Daoy (cell line): ENCODE data around the gene ROR1. TPM values are rescaled to one million over a fixed set of nuclear protein-coding genes. Genes with fewer than 3 reads are reported as not detected.

Experiments used
- DNase-seq: peaks from one replicate; pipeline ENCODE4 v3.0.0-alpha.2; 2015; ENCODE audit warnings: low read depth
- total RNA-seq: library from RNA; depleted of rRNA; stranded (reverse); fragments of >200 nt; shearing (Covaris generic); gene quantifications from 2 replicates; pipeline ENCODE4 v1.2.3, GENCODE V29; 2014

Gene ROR1
- total RNA-seq, 1 experiment from 2014 or later, result 17.4 TPM

DNA sequence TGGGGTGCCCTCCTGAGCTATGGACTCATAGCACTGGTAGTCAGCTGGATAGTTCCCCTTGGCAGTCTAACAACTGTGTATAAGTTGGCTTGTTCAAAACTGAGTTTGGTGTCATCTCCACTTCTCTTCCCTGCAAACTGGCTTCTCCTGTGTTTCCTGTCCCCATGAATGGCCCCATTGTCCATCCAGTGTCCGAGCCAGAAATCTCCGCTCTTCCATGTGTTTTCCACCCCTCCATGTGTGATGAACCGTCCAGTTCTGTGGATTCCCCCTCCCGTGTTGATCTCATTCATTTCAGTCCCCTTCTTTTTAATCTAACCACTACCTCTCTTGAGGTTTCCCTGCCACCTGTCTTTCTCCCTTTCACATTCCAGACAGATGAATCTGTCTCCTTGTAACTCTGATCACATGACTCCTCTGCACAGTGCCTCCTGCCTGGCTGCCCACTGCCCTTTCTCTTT is 195.7 kb downstream of the ROR1 start:
- DNase-seq, result peak; percentile 74

DNA sequence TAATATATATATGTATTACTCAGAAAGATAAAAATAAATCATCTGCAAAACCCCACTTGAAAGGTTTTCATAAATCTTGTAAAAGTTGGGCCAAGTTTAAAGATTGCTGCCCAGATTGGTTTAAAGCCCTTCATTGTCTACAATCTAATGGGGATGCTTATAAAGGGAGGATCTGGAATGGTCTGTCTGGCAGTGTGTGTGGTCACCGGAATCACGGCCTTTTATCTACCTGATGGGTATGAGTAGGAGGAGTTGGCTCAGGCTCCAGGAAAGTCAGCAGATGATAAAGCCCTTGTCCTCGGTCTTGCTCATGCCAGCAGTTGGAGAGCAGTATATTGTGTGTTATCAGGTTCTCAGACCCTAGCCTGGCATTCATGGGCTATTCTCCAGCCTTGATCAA is 197.7 kb downstream of the ROR1 start:
- DNase-seq, result no peak

DNA sequence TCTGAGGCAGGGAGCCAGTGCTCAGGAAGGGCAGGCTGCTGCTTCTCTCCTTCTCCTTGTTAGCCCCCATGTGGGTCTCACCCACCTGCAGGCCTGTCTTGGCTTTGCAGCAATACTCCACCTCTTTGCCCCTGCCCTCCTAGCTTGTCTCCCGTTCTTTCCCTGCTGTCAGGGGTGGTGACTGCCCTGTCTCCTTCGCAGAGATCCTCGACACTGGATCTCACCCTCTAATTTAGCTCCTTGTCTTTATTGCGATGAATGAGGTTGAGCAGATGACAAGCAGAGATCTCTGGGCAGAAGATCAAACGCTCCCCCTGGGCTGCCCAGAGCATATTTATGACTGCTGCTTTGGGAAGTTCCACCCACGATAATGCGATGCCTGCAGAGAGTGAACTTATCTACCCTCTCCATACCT is 199.2 kb downstream of the ROR1 start:
- no peak for DNase-seq

DNA sequence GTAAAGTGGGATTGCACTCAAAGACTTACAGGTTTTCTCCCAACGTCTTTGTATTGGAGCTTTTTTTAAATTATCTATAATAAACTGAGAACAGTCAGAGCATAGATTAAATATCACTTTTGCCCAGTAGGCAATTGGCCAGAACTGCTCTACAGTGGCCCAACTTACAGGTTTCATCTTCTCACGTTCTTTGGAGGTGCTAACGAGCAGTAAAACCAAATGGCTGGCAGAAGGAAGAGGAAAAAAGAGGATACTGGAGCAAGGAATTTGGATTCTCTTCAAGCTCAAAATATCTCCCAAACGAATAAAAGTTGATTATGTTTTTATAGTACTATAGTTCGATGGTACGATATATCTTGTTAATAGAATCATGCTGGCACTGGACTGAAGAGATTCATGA is 201.1 kb downstream of the ROR1 start:
- no peak for DNase-seq

DNA sequence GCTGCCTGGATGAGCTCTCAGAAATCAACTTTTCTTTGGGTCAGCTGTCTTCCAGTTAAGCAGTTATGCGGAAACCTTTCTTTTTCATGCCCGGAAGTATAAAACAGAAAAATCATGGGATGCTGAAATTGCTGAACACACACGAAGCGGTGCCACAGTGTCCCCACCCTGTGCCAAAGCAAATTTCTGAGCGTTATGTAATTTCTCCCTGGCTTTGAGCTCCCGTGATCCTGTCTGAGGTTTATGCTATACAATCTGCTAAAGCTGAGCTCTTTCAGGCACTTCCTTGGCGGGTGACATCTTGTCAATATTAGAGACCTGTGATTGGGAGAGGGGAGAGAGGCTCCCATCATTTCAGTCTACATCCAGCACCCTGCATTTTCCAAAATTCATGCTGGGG is 201.7 kb downstream of the ROR1 start:
- no peak for DNase-seq

DNA sequence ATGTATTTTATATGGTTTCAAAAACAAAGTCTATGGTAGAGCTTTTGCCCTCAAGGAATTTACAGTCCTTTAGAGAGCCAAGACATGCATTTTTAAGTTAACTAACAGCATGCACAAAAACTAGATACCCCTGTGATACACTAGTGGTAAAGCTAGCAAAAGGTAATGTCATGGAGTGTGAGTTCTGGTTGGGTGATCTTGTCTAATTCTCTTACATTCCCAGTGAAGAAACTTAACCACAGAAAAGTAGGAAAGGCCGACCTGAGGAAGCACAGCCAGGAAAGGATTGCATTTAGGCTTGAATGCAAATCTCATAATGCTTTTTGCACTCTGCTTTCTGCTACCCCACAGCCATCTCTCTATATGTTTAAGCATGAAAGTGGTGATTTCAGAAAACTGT is 202.2 kb downstream of the ROR1 start:
- no peak for DNase-seq

DNA sequence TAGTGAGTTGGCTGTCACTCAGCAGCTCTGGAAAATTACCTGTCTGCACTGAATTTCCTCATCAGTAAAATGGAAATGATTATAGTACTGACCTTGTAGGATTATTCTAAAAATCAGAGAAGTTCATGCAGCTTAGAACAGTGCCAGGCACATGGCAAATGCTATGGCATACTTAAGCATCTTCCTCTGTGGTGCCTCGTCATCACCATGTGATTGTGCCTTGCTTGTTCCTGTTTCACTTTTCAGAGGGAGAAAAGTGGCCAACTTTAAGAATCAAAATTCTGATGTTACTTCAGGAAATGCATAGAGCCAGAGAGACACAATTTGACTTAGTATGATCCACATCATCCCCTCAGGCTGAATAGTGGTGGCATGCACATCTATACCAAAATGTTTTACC is 203.6 kb downstream of the ROR1 start:
- DNase-seq, result no peak

DNA sequence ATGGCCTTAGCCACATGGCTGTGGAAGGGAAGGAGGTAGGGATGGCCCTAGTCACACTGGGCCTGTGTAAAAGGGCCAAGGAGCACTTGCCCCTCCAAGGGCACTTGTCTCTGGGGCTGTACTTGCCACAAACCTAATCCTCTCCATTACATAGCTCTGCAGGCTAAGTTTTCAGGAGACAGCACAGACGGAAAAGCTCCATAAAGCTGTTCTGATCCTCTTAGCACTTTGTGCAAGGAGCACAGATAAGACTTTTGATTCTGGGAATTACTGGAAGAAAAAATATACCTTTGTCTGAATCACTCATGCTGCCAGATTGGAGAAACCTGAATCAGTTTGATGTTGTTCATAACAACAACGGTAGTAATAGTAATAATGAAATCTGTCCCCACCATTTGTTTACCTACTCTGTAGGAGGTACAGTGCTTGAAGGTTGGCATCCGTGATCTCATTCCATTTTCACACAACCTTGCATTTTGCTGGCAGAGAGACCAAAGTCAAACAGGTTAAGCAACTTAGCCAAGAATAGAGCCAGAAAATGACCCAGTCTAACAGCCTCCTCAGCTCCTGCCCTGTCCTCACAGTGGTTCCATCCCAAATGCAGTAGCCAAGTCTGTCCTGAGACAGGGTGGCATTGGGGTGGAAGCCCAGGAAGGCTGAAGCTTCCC is 207.1 kb downstream of the ROR1 start:
- no peak for DNase-seq

DNA sequence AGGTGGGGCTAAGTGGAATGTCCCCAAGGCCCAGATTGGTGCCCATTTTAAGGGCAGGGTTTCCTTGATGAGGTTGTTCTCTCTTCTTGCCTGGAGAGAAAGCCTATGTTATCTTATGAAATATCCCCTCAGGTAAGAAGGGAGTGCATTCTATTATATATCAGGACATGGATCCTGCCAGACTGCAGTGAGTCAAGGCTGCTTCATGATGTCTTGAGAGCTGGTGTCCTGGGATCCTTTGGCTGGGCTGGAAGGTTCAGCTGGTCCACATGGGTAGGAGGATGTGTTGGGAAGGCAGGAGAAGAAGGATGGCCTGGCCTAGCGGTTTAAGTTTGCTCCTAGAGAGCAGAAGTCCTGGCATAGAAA is 207.6 kb downstream of the ROR1 start:
- no peak for DNase-seq

DNA sequence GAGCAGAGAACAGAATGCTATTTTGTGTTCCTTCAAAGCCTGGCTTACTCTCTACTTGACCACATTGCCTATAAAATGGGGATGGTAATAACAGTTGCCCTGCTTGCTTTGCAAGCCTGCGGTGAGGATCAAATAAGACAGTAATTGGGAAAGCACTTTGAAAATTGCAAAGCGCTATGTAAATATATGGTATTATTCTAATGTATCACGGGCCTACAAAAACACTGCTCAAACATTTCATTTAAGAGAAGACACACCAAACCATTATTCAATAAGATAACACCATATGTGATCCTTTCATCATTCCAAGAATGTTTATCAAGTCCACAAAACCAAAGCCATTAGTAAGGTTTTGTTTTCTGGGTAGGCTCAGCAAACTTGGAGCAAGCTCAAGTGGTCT is 208.4 kb downstream of the ROR1 start:
- peak; percentile 57 for DNase-seq

DNA sequence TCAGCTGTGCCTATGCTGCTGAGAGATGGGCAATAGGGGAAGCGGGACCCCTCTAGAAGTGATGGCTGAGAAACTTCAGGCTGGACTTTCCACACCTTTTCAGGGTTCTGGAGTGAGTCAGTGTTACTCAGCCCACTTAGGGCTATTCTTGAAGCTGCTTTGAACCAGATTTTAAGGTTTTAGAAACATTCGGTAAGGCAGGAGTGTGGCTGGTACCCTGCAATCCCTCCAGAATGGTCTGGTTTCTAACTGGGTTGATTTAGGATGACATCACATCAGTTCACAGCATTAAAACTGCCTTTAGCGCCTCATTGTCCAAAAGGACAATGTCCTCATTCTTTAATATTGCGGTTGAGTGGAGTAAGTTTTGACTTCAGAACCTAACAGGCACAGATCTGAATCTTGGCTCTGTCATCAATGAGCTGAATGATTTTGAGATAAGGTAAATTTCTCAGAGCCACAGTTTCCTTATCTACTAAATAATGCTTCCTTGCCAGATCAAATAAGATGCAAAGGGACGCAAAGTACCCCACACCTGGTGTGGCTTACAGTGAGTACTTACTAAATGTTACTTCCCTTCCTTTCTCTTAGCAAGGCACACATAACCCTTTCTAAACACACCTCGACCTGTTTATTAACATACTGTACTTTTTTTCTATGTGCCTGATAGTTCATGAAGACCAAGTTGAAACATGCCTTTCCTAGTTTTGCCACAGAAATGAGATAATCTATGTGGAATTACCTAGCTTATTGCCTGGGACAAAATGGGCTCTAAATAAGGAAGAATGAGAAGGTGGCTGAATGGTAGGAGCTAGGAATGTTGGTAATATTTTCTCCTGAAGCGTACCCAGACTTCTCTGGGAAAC is 209.8 kb downstream of the ROR1 start:
- DNase-seq, result peak; percentile 54

DNA sequence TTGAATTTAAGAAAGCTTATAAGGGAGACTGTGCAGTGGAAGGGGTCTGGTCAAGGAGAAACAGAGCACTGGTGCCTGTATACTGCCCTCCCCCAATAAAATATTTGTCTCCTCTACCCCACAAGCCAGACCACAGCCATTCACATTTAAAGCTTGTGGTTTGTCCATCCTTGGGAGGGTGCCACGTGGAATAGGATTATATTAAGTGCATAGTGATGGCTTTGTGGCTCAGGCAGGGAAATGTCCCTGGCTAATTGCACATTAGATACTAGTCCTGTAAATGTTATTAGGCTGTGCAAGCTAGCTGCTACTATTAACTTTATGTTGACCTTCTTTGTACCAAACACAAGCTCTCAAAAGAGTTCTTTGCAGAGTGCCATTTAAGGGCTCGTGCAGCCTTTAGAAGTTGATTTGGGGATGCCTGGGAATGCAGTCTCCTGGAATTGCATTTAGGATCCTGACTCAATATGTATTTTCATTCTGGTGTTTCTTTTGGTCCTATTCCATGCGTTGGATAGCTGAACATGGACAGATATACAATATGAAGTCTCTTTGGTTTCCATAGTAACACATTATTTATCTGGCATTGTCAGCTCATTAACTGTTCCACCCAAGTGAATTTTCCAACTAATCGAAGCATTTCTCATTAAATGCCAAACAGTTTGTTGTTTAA is 210.6 kb downstream of the ROR1 start:
- DNase-seq, result peak; percentile 65

DNA sequence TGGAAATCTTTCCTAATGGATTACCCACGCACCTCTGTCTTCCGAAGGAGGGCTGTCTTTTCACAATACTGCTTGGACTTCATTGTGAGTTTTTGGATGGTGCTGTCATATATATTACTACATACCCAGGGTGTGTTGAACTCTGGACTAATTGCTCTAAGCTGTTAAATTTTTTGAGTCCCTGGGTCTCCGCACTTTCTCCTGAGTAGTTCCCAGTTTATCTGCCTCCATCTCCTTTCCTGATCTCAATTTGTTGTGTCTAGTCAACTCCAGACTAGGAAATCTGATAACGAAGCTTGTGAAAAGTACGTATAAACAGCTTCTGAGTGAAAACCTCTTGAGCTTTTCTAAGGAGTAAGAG is 211.1 kb downstream of the ROR1 start:
- DNase-seq, result no peak

DNA sequence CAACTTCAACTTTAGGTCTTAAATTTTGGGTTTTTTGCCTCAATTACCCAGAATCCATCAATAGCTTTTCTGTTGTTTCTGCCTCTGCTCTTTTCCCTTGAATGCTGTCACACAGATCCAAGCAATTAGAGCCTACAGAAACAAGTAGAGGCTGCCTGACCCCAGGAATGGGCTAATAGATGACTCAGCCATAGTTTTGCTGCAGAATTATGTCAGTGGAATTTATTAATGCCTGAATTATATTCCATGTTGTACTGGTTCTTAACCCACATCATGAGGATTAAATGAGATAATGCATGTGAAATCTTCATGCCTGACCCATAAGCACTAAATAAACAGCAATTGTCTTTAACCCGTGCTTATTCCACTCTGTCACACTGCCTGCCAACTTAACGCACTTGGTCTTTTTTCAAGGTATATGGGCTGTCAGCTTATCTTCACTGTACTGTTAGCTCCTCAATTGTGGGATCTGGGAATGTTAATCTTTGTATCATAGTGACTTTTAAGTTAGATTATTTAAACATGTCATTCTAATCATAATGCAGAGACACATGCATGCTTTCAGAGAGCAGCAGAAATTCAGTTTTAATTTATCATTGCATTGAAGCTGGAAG is 213.3 kb downstream of the ROR1 start:
- peak; percentile 50 for DNase-seq

DNA sequence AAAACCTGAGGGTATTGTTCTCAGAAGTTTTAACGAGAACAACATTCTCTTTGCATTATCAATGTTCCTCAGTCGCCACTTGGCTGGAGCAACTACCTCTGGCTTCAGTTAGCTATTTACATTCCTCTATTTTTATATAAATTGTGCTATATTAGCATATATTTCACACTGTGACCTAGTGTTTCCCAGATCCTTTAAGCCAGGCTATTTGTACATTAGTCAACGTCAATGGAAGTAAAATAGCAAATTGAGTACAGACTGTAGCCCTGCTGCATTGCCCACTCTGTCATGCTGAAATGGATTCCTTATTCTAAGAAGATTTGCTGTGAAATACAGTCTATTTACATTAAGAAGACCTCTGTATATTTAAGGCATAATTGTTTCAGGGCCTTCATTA is 213.8 kb downstream of the ROR1 start:
- no peak for DNase-seq

DNA sequence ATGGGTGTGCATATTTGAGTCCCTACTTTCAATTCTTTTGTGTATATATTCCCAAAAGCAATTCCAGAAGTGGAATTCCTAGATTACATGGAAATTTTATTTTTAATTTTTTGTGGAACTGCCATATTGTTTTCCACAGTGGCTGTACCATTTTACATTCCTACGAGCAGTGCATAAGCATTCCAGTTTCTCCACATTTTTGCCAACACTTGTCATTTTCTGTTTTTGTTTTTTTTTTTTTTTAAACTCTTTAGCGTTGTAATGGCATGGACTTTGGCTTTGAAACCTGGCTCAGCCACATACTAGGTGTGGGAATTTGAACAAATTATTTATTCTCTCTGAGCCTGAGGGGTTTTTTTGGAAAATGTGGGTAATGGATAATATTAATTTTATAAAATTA is 215.1 kb downstream of the ROR1 start:
- DNase-seq, result no peak

DNA sequence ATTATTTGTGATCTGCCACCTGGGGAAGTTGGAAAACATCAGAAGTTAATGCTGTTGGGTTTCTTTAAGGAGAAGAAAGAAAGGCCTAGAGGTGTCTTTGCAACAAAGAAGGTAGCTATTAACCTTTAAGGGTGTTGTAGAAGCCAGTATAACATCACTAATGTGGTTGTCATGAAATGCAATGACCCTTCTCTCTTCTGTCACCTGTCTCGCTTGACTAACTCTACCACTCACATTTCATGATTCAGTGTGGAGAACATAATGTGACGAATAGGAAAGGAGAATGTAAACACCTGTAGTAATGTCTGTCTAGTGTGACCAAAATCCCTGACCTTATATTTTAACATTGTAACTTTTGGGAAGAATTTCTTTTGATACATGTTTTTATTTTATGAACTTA is 217.9 kb downstream of the ROR1 start:
- no peak for DNase-seq

DNA sequence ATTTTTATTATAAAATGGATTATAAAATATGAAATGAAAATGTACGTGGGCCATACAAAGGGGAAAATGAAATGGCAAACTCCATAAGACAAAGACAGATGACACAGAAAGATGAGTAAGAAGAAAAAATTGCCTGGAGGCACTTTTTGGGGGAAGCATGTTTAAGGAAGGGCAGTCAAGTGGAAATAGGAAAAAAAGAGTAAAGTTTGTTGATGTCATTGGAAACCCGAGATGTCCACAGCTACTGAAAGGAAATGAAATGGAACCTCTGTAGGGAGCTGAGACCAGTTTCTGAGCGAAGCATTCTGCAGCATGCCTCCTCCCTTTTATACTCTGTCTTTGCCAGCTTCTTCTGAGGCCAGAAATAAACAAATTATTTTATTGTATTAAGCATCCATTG is 226.2 kb downstream of the ROR1 start:
- peak; percentile 82 for DNase-seq

DNA sequence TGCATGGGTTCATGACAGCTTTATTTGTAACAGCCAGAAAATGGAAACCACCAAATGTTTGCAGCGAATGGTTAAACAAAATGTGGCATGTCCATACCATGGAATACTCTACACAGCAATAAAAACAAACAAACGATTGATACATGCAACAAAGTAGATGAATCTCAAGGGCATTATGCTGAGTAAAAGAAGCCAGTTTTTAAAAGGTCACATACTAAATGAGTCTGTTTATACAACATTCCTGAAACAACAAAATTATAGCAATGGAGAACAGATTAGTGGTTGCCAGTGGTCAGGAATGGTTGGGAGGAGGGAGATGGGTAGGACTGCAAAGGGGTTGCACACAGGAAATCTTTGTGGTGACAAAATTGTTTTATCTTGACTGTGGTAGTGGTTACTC is 227.2 kb downstream of the ROR1 start:
- peak; percentile 41 for DNase-seq

DNA sequence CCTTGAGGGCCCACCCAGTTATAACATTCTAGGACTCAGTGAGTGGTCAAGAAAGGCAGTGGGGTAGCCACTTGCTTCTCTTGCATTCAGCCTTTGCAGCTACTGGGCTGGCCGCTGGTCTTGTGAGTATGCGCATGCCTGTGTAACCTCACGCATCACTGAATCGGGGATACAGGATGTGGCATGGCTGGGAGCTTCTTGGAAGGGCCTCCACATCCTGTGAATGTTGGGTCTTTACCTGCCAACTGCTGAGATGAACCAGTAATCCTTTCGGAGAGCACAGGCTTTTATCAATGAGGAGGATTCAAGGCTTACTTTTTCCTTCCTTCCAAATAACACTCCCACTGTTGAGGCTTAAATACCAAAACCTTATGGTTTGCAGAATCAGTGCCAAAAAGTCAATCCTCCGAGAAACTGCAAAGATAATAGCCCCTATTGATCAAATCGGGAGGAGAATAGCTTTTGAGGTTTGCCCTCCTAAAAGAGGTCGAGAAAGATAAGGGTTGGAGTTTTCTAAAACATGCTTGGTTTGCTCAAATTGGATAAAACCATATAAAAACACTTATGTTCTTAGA is 230.7 kb downstream of the ROR1 start:
- DNase-seq, result peak; percentile 61

DNA sequence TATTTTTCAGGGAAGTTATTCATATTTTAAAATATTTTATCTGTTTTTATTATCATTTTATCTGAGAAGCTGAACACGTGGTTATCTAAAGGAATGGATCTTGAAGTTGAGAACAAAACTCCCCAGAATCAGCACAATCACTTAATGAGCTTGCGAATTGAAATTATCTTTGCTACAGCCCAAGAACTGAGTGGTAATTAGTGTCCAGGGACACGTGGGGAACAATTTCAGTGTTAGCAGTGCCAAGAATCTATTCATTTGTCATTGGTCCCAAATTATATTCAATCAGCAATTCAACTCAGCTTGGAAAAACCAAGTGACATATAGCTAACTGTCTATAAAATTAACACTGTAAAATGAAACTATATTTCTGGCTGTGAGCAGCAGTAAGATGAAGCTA is 232.0 kb downstream of the ROR1 start:
- no peak for DNase-seq
